Measurements from ENCODE around the gene KRT37.

Gene KRT37

GRCh38 chr17:41424111-41424635 lies at the start of gene KRT37:
TSS of gene KRT37 (minus strand) at chr17:41424585. CDS start at chr17:41424523, 62 bp downstream.
- DNase-seq (ENCODE audit: low read depth in 2 of 2) = no peak

GRCh38 chr17:41468346-41468745 lies 44.0 kb upstream of the KRT37 start:
- no peak for DNase-seq (ENCODE audit: low read depth in 2 of 2)

DNA sequence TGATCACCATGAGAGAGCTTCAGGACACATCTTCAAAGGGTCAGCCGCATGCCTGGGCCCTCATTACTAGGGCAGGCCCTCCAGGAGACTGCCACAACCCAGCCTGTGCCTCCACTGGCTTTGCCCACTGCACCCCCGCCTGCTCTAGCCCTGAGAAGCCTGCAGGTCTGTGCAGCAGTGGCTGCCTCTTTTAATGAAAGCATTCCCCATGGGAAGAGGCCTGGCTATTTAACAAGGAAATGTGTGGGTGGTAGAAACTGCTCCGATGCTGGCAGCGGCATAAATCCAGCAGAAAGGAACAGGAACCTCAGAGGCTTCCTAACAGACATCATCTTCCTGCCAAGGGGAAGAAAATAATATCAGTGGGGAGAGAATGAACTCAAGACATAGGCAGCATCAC lies 43.2 kb upstream of the KRT37 start:
- no peak for DNase-seq (ENCODE audit: low read depth in 2 of 2)

- DNase-seq (ENCODE audit: low read depth in 2 of 2) = no peak
These were observed 42.6 kb upstream of the KRT37 start, which contains the start of gene KRT32 for GRCh38 chr17:41466988-41467387. TSS of gene KRT32 (minus strand) at chr17:41467386. CDS start at chr17:41467325, 61 bp downstream.

DNA sequence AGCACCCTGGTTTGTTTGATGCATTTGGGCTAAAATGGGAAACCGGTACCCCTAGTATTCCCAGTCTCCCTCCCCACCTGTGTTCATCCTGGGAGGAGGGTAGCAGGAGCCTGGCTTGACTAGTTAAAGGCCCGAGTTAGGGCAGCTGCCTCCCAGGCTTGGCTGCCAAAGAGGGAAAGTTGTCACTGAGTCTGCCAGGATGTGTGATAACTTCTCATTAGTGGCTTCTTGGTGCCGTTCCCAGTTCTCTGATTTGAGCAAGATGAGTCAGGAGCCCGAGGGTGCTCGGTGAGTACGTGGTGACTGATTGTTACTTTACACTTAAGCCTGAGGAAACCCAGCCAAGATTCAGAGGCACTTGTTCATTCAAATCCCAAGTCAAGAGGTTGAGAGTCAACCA lies 40.3 kb upstream of the KRT37 start:
- no peak for DNase-seq (ENCODE audit: low read depth in 2 of 2)

GRCh38 chr17:41464173-41464572 lies 39.8 kb upstream of the KRT37 start:
- DNase-seq (ENCODE audit: low read depth in 2 of 2) = no peak

GRCh38 chr17:41463746-41464145 lies 39.4 kb upstream of the KRT37 start:
- DNase-seq (ENCODE audit: low read depth in 2 of 2) = no peak

DNA sequence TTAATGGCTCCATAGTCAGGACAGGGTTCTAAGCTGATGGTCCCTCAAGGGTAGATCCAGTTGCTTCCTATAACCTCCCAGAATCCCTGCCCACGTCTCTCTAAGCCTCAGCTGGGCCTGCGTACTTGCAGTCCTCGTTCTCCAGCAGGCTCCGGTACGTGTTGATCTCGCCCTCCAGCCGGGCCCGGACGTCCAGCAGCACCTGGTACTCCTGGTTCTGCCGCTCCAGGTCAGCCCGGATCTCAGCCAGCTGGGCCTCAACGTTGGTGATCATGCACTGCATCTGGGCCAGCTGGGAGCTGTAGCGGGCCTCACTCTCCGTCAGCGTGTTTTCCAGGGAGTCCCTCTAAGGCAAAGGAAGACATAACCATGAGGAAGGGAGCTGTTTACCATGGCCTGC lies 38.3 kb upstream of the KRT37 start:
- DNase-seq (ENCODE audit: low read depth in 2 of 2) = no peak

DNA sequence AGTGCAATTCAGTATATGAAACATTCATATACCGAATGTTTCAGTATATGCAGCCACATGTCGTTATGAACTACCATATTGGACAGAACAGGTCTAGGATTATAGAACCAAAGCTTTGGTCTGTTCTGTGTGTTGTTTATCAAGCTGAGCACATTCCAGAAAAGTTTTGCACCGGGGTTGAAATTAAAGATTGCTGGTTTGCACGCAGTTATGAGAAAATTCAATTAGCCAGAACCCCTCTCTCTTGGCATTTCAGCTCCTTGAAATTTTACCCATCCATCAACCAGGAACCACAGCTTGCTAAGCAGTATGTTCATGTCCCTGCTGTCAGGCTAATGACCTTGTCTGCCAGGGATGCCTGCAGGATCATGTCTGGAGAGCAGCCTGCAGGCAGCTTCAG lies 33.3 kb upstream of the KRT37 start:
- no peak for DNase-seq (ENCODE audit: low read depth in 2 of 2)

- DNase-seq (ENCODE audit: low read depth in 2 of 2) = no peak
These were observed 31.8 kb upstream of the KRT37 start for GRCh38 chr17:41456204-41456603.

DNA sequence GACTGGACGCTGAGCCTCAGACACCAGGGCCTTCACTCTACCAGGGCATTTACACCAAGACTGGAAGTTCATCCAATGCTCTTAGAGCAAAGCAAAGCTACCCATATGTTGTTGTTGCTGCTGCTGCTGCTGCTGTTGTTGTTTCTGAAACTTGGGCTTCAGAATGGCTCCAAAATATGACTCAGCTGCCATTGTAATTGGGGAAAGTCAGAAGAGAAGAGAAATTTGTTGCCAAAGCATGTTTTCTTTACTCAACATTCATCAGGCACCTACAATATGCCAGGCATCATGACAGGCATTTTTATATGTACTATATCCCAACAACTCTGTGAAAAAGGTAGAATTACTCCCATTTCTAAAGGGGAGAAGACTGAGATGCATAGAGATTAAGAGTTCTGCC lies 30.9 kb upstream of the KRT37 start:
- no peak for DNase-seq (ENCODE audit: low read depth in 2 of 2)

DNA sequence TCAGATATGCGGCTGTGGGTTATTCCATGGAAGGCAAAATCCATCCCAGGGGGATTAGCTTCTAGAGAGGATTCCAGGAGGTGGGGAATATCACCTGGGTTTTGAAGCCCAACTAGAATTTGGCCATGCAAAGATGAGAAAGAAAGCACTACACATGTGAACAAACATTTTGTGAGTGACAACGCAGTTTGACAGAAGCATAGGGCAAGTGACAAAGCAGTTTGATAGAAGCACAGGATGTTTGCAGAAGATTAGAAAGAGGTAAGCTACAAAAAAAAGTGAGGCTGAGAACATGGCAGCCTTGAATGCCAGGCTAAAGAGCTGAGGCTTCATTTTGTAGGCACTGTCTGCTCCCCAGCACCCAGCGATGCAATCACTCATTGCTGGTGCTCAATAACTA lies 28.7 kb upstream of the KRT37 start:
- no peak for DNase-seq (ENCODE audit: low read depth in 2 of 2)

- no peak for DNase-seq (ENCODE audit: low read depth in 2 of 2)
These were observed 27.9 kb upstream of the KRT37 start for GRCh38 chr17:41452281-41452680.

DNA sequence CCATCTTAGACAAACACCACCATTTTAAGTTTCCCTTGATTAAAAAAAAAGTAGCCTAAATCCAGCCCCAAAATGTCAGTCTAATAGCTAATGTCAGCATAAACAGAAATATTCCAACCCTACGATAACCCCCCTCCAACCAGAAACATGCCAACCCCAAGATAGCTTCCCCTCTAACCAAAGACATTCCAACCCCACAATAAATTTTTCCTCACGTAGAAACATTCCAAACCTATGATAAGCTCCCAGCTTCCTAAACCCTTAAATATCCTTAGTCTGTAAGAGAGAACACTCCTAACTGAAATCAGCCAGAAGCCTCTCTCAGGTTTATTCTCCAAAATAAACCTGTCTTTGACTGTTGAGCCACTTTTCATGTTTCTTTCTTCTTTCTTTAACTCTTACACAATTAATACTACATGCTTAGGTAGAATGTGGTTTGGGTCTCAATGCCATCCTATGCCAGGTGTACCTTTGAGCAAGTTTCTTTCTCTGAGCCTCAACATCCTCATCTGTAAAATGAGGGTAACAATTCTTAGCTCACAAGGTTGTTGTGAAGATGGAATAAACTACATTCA lies 26.9 kb upstream of the KRT37 start:
- DNase-seq (ENCODE audit: low read depth in 2 of 2) = no peak

DNA sequence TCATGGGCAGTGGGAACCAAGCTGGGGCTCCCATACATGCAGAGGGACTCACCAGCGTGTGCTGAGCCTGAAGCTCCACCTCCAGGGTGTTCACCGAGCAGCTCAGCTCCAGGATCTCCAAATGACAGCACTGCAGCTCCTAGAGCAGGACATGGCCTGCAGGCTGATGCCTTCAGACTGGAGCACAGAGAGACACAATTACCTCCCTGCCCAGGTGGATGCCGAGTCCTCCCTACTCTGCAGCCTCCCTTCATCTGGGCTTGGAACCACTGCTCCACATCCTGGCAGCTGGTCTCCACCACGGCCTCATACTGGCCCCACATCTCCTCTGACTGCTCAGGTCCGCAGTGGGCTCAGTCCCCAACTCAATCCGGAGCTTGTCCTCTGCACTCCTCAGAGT lies 24.6 kb upstream of the KRT37 start:
- DNase-seq (ENCODE audit: low read depth in 2 of 2) = no peak

- no peak for DNase-seq (ENCODE audit: low read depth in 2 of 2)
These were observed 24.1 kb upstream of the KRT37 start for GRCh38 chr17:41448506-41448905.

GRCh38 chr17:41446806-41447205 lies 22.4 kb upstream of the KRT37 start:
- DNase-seq (ENCODE audit: low read depth in 2 of 2) = no peak

DNA sequence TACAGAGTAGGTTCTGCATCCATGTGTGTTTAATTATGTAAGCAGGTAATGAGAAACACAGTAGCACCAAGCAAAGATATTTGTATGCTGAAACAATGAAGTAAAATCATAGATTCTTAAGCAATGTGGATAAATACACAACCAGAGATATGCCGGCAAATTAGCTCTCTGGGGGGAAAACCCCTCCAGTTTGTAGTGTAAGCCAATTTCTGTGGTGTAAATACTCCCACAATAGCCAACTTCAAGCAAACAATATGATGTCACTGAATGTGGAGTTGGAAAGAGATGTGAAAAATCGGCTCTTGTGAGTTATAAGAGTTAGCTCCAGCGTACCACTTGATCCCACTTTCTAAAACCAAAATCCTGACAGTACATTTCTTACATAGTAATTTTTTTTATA lies 20.3 kb upstream of the KRT37 start:
- DNase-seq (ENCODE audit: low read depth in 2 of 2) = no peak

DNA sequence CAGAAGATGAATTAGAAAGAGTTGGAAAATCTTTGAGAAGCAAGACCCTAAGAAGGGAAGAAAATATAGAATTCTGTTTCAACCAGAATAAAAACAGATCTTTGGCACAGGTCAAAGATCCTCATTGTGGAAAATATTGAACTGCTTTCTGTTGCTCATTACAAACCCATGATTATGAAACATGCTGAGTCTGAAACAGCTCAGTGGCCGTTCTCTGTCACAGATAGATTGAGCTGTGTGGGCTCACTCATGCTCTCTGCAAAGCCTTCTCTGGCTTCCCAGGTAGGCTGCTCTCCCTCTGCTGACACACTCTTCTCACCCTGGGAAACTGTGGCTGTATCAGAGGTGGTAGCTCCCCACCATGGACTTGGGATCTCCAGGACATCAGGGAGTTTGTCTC lies 19.8 kb upstream of the KRT37 start:
- no peak for DNase-seq (ENCODE audit: low read depth in 2 of 2)

DNA sequence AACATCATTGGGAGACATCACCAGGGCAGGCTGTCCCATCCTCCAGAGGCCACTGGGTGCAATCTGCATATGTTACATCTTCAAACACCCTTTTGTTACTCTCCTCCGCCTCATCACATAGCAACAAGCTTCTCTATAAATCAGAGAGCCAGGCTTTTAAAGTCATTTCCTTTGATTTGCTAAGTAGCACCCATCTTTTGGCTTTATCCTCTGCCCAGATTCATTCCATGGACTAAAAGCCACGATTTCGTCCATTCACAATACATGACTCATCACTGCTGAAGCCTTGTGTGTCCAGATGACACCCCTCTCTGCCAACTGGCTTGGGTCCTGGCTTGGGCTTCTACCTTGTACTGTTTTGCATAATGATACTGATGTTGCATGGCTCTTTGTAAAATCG lies 18.4 kb upstream of the KRT37 start:
- DNase-seq (ENCODE audit: low read depth in 2 of 2) = no peak

DNA sequence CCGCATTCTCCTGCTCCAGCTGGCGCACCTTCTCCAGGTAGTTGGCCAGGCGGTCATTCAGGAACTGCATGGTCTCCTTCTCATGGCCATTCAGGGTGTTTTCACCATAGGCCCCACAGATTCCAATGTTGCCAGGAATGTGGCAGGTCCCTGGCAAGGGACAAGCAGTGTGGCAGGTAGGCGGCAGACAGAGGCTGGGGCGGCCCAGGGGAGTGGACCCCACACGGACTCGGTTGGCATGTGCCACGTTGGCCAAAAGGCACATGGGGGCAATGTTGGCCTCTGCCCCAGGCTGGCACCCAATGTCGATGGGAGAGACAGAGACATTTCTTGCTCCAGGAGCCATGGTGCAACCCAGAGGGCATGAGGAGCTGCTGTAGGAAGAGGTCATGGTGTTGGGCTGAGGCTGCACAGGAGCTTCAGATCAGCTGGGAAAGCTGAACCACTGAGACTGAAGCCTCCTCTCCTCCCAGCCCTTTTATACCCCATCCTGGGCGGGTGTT lies 16.2 kb upstream of the KRT37 start, which contains the start of gene KRT38:
Gene KRT38 (minus strand): TSS at position 453 of the 503 bp plus-strand sequence. CDS start 62 bp downstream, at position 391.
- no peak for DNase-seq (ENCODE audit: low read depth in 2 of 2)

GRCh38 chr17:41439375-41439774 lies 15.0 kb upstream of the KRT37 start:
- no peak for DNase-seq (ENCODE audit: low read depth in 2 of 2)

DNA sequence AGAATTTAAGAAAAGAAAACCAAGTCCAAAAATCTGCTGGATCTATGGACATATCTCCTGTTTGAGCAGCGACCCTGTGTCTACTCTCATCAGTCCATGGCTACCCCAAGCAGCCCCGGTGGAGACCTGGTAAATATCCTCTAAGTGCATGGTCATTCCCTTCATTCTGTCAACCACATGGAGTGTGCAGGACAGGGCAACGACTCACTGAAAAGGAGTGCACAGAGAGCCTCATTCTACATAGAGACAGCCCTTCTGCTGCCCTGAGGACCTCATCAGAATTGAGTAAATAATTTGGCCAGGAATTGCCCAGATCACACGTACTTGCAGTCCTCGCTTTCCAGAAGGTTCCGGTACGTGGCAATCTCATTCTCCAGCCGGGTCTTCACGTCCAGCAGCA lies 13.4 kb upstream of the KRT37 start:
- DNase-seq (ENCODE audit: low read depth in 2 of 2) = no peak

DNA sequence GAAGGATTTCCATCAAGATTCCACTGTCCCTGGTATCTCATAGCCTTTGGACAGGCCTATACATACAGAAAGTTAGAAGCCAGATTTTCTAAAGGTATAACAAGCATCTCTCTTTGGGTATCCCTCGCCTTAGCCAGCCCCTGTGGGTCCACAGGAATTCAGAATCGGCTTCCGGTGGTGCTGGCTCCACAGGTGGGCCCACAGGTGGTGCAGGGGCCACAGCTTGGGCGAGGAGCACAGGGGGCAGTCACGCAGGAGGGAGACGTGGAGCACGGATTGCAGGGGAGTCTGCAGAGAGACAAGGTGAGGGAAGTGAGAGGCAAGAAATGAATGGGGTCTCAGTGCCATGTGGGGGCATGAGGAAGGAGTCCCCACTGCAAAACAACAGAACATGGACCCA lies 12.9 kb upstream of the KRT37 start:
- no peak for DNase-seq (ENCODE audit: low read depth in 2 of 2)
